MM.1S (cell line): ENCODE data around the gene FAM222B.

Experiments
- CTCF ChIP-seq: fragments of 300-600 bp; sonication (generic); IDR thresholded peaks from 2 replicates; pipeline ENCODE4 v1.5.1; 2016; ENCODE audit warnings: antibody characterized with exemption, low read length, mixed read lengths
- EZH2 ChIP-seq: fragments of 300-600 bp; sonication (generic); optimal IDR thresholded peaks from 2 replicates; pipeline ENCODE3; 2017; ENCODE audit warnings: low read depth, mild to moderate bottlenecking, antibody characterized with exemption, low read length, mixed read lengths

DNA sequence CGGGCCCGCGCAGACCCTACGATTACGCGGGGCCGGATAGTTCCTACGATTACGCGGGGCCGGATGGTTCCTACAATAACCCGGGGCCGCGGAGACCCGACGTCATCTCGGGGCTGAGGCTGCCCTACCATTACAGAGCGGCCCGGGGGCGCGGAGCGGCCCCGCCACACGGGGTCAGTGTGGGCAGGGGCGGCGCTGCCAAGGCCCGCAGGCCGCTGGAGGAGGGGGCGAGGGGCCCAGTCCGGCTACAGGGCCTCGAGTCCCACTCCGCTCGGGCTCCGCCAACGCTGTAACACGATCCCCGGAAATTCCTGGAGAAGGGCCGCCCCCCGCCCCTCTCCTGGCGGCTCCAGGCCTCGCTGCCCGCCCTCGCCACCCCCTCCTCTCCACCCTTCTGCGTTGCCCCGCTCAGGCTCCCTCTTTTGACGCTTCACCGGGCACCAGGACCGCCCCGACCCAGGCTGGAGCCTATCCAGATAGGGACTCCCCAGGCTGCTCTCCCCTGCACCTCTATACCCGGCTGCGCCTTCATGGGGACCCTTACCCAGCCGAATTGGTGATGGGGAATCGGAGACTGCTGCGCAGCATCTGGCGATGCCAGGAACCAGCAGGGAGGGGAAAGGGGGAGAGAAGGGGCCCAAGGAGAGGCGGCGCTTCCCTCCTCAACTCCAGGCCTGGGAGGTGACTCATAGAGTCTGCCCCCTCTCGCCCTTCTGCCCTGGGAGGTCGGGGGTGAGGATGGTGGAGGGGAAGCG lies 124.8 kb downstream of the FAM222B start, which contains the start of gene RAB34:
- TF ChIP-seq CTCF (no peak), EZH2 (no peak)
